SK-N-SH (cell line): ENCODE results near the gene PRICKLE1. TPM values are rescaled to one million over a fixed set of nuclear protein-coding genes. Genes with fewer than 3 reads are reported as not detected.

Source experiments
- CTCF ChIA-PET: fragments of 300-600, 350-600 bp; formaldehyde crosslinking; extraction: SDS; loops from one replicate; lab custom pipeline; 2021; lab: Yijun Ruan, JAX
- POLR2A ChIA-PET: fragments of 350-600 bp; sonication (Branson Sonifier 250); formaldehyde crosslinking; extraction: SDS; loops from one replicate; lab custom pipeline; 2020; ENCODE audit warnings: antibody characterized with exemption, inconsistent platforms; lab: Yijun Ruan, JAX
- DNase-seq: peaks from one replicate; pipeline ENCODE4 v3.0.0; 2012
- H2AFZ ChIP-seq: fragments of 200-600 bp; sonication (generic); 2 replicates; pipeline ENCODE4 v1.8.1; 2016; ENCODE audit warnings: antibody characterized with exemption, mild to moderate bottlenecking, low read depth
- H3F3A ChIP-seq: fragments of 200-600 bp; sonication (generic); replicated peaks from 2 replicates; pipeline ENCODE3; 2016; ENCODE audit warnings: antibody characterized with exemption, mild to moderate bottlenecking; ENCODE audit not compliant: insufficient read depth
- H3K27ac ChIP-seq, 2 experiments: fragments of 200-500 bp in 1 of 2; fragments of 200-600 bp in 1 of 2; sonication (Bioruptor generic) in 1 of 2; sonication (generic), shearing (Covaris generic) in 1 of 2; 2 replicates each; pipeline versions ENCODE4 v1.5.1 to v1.6.1; 2014 to 2016; ENCODE audit warnings: low read depth in 2 of 2, inconsistent platforms in 1 of 2, low read length in 1 of 2, mild to moderate bottlenecking in 1 of 2, mixed read lengths in 1 of 2
- H3K27me3 ChIP-seq: fragments of 200-600 bp; sonication (generic), shearing (Covaris generic); 2 replicates; pipeline ENCODE4 v1.6.1; 2016; ENCODE audit warnings: mixed run types; ENCODE audit not compliant: insufficient read depth
- H3K36me3 ChIP-seq, 2 experiments: fragments of 200-500 bp in 1 of 2; fragments of 200-600 bp in 1 of 2; sonication (Bioruptor generic) in 1 of 2; sonication (generic) in 1 of 2; replicated peaks in 1 of 2; 2 replicates each; pipeline versions ENCODE3 to v1.5.1; 2014 to 2016; ENCODE audit warnings: low read length in 1 of 2, mild to moderate bottlenecking in 1 of 2; ENCODE audit not compliant: insufficient read depth in 2 of 2, control insufficient read depth in 1 of 2
- H3K4me1 ChIP-seq, 2 experiments: fragments of 200-500 bp in 1 of 2; fragments of 200-600 bp in 1 of 2; sonication (Bioruptor generic) in 1 of 2; sonication (generic), shearing (Covaris generic) in 1 of 2; 2 replicates each; pipeline versions ENCODE4 v1.5.1 to v1.6.1; 2014 to 2016; ENCODE audit warnings: low read depth in 1 of 2, low read length in 1 of 2, mixed run types in 1 of 2; ENCODE audit not compliant: insufficient read depth in 2 of 2, control insufficient read depth in 1 of 2
- H3K4me2 ChIP-seq: fragments of 200-600 bp; sonication (generic), shearing (Covaris generic); 2 replicates; pipeline ENCODE4 v1.6.1; 2017; ENCODE audit warnings: mixed run types
- H3K4me3 ChIP-seq, 2 experiments: fragments of 200-500 bp in 1 of 2; fragments of 200-600 bp in 1 of 2; sonication (Bioruptor generic) in 1 of 2; sonication (generic), shearing (Covaris generic) in 1 of 2; 2 replicates each; pipeline versions ENCODE4 v1.5.1 to v1.8.1; 2014 to 2016; ENCODE audit warnings: low read depth in 2 of 2, inconsistent platforms in 1 of 2, low read length in 1 of 2, mild to moderate bottlenecking in 1 of 2, mixed read lengths in 1 of 2, moderate library complexity in 1 of 2
- H3K79me2 ChIP-seq: fragments of 200-600 bp; sonication (generic); 2 replicates; pipeline ENCODE4 v1.8.1; 2017; ENCODE audit warnings: mild to moderate bottlenecking; ENCODE audit not compliant: insufficient read depth
- H3K9ac ChIP-seq: fragments of 200-600 bp; sonication (generic); 2 replicates; pipeline ENCODE4 v1.6.1; 2017; ENCODE audit warnings: mixed run types
- H3K9me2 ChIP-seq: fragments of 200-600 bp; sonication (generic); 2 replicates; pipeline ENCODE4 v1.6.1; 2017; ENCODE audit warnings: mixed run types
- H3K9me3 ChIP-seq: fragments of 200-600 bp; sonication (generic); 2 replicates; pipeline ENCODE4 v1.6.1; 2017; ENCODE audit warnings: mixed run types, mild to moderate bottlenecking, moderate library complexity
- H4K20me1 ChIP-seq: fragments of 200-600 bp; sonication (generic); 2 replicates; pipeline ENCODE4 v1.6.1; 2017; ENCODE audit warnings: mild to moderate bottlenecking, mixed run types; ENCODE audit not compliant: insufficient read depth
- FOSL2 ChIP-seq: IDR thresholded peaks from 2 replicates; pipeline ENCODE4 v1.4.0; 2012; ENCODE audit warnings: low read depth, mild to moderate bottlenecking, moderate library complexity, borderline replicate concordance
- FOXM1 ChIP-seq: IDR thresholded peaks from 2 replicates; pipeline ENCODE4 v1.4.0; 2012; ENCODE audit warnings: low read depth, mild to moderate bottlenecking
- JUND ChIP-seq: IDR thresholded peaks from 2 replicates; pipeline ENCODE4 v1.4.0; 2012
- MEF2A ChIP-seq: IDR thresholded peaks from 2 replicates; pipeline ENCODE4 v1.4.0; 2012; ENCODE audit warnings: low read depth, borderline replicate concordance
- RCOR1 ChIP-seq: fragments of 150-350 bp; IDR thresholded peaks from 2 replicates; pipeline ENCODE4 v1.6.1; 2017; ENCODE audit warnings: antibody characterized with exemption, low read length
- REST ChIP-seq: IDR thresholded peaks from 2 replicates; pipeline ENCODE4 v1.6.1; 2012; ENCODE audit warnings: mild to moderate bottlenecking, low read depth, low read length, moderate library complexity
- SIN3A ChIP-seq: IDR thresholded peaks from 2 replicates; pipeline ENCODE4 v1.6.1; 2012; ENCODE audit warnings: low read depth, mild to moderate bottlenecking, low read length, moderate library complexity, borderline replicate concordance
- TCF12 ChIP-seq: IDR thresholded peaks from 2 replicates; pipeline ENCODE4 v1.4.0; 2012
- TEAD4 ChIP-seq: IDR thresholded peaks from 2 replicates; pipeline ENCODE4 v1.4.0; 2012; ENCODE audit warnings: mild to moderate bottlenecking, borderline replicate concordance; ENCODE audit not compliant: insufficient read depth
- YY1 ChIP-seq: IDR thresholded peaks from 2 replicates; pipeline ENCODE4 v1.4.0; 2012; ENCODE audit warnings: low read depth, mild to moderate bottlenecking
- ZBTB33 ChIP-seq: IDR thresholded peaks from 2 replicates; pipeline ENCODE4 v1.4.0; 2012; ENCODE audit warnings: low read depth, borderline replicate concordance
- WGBS: methylation state at CpG from one replicate; pipeline ENCODE4 v1.1.6; 2017; ENCODE audit warnings: low lambda C conversion rate; 5-methylcytosine and 5-hydroxymethylcytosine counted together
- polyA plus RNA-seq, 3 experiments: library from polyadenylated mRNA; depleted of rRNA; stranded (reverse); fragments of >200 nt; gene quantifications; 2 replicates each; pipeline ENCODE4 v1.2.3, GENCODE V29; 2012
- TF ChIP-seq, protein P1 (sequence below): fragments of 150-350 bp; IDR thresholded peaks from 2 replicates; pipeline ENCODE4 v1.6.1; 2016; ENCODE audit warnings: mild to moderate bottlenecking, low read depth, low read length

Gene PRICKLE1
- polyA plus RNA-seq, 1 of the 3 experiments (the other 2 are of a cell fraction) = 1.2 TPM

- no peak for TF ChIP-seq REST
- TF ChIP-seq YY1 = no peak
Measured at GRCh38 chr12:42516573-42516972, 73.0 kb downstream of the PRICKLE1 start (continued).

DNA sequence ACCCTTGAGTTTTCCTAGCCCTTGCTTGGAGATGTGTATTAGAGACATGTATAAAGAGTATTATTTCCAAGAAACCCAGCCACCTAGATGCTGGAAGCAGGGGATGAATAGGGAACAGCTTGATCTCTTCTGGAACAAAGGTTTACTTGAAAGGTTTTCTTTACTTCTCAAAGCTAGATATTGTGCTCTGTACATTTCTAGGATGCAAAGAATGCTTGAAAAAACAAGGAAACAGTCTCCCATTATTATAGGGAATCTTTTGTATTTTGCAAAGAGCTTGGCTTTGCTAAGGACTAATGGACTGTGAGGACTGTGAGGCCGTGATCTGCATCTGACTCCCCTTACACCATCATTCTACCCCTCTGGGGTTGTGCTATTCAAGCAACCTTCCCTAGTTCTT, 77.9 kb downstream of the PRICKLE1 start:
- H3K27me3 ChIP-seq = no peaks in the 10 kb centered on the region

DNA sequence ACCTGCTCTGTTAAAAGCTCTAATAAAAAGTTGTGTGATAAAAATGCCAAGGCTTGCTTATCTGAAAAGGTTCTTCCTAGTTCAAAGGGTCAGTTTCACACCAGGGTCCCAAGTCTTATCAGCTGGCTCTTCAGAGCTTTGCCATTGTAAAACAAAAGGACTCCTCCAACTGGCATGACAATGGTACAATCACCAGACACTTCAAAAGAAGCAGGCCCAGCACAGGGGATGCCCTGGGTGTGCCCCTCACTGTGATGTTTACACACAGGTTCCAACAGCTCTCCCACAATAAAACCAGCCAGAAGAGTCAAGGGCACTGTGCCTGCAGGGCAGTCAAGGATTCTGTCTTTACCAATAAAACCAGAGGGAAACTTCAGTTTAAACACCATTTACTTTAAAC, 78.7 kb downstream of the PRICKLE1 start:
- Histone ChIP-seq H3K79me2 (no peaks in the 10 kb centered on the region), H3K9ac (no peak overlapping the region), H3K27ac (no peak overlapping the region), H3K4me2 (no peak overlapping the region), H3K4me3 (no peak overlapping the region), H4K20me1 (no peaks in the 10 kb centered on the region), H3K9me2 (no peaks in the 10 kb centered on the region), H3K36me3 (no peaks in the 10 kb centered on the region), H3F3A (no peaks in the 10 kb centered on the region), H2AFZ (no peak overlapping the region), H3K4me1 (peaks cover 0 to 6% of the 10 kb centered on the region in 2 experiments; a peak in 2 of 4 replicates), H3K9me3 (no peaks in the 10 kb centered on the region), H3K27me3 (no peaks in the 10 kb centered on the region)
- DNase-seq = no peak
- POLR2A ChIA-PET = no interaction called here
- CTCF ChIA-PET = interaction anchor here (1.0 to 1.6 kb wide), 2 partner anchors 28 to 59 kb away, joined by 5 to 7 read pairs; no protein-coding TSS in a partner anchor
- TF ChIP-seq RCOR1 (no peak), JUND (no peak), ZBTB33 (no peak), FOXM1 (no peak), TEAD4 (no peak), TCF12 (no peak), MEF2A (no peak)
- TF ChIP-seq, protein P1, sequence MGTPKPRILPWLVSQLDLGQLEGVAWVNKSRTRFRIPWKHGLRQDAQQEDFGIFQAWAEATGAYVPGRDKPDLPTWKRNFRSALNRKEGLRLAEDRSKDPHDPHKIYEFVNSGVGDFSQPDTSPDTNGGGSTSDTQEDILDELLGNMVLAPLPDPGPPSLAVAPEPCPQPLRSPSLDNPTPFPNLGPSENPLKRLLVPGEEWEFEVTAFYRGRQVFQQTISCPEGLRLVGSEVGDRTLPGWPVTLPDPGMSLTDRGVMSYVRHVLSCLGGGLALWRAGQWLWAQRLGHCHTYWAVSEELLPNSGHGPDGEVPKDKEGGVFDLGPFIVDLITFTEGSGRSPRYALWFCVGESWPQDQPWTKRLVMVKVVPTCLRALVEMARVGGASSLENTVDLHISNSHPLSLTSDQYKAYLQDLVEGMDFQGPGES = no peak

More for the DNA sequence above, 77.9 kb downstream of the PRICKLE1 start:
- no peak for TF ChIP-seq MEF2A
- no peak for TF ChIP-seq SIN3A
- no peak for TF ChIP-seq ZBTB33
- no peak for TF ChIP-seq FOSL2
- Histone ChIP-seq H4K20me1 (no peaks in the 10 kb centered on the region), H3K4me3 (no peak overlapping the region), H3K4me1 (peaks cover 0 to 6% of the 10 kb centered on the region in 2 experiments; a peak in 2 of 4 replicates), H3K36me3 (no peaks in the 10 kb centered on the region), H3K4me2 (no peak overlapping the region), H2AFZ (no peak overlapping the region), H3K79me2 (no peaks in the 10 kb centered on the region), H3K27ac (no peak overlapping the region), H3F3A (no peaks in the 10 kb centered on the region), H3K9ac (no peak overlapping the region), H3K9me2 (no peaks in the 10 kb centered on the region), H3K9me3 (no peaks in the 10 kb centered on the region)
- DNase-seq = no peak
- ChIA-PET POLR2A (no interaction called here), CTCF (interaction anchor here (1.6 kb wide), 1 partner anchor 29 kb away, joined by 7 read pairs; no protein-coding TSS in a partner anchor)
- WGBS = 18% methylated on average over 1 of the region's 1 CpG
